ENCODE measurements around the gene PLPPR1. TPM values are rescaled to one million over a fixed set of nuclear protein-coding genes. Genes with fewer than 3 reads are reported as not detected.

PLPPR1 gene
- polyA plus RNA-seq, 3 donors, result not detected

DNA sequence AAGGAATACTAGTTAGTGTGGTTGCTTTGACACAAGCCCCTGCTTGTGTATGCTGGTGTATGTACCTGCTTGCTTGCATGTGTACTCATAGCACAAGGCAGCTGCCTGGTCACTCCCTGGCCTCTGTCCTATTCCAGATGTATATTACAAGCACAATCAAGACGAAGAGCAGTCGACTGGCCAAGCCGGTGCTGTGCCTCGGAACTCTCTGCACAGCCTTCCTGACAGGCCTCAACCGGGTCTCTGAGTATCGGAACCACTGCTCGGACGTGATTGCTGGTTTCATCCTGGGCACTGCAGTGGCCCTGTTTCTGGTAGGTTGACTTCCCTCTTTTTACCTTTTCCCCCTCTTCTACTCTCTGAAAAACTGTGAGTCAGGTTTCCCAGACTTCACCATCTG is 284.1 kb downstream of the PLPPR1 start:
- Histone ChIP-seq H3K79me2 (ENCODE audit: insufficient read depth, low read length) (no peaks in the 10 kb centered on the region), H4K20me1 (ENCODE audit: insufficient read depth, low read length) (no peaks in the 10 kb centered on the region), H3K4me2 (replicated peaks; ENCODE audit: extremely low read depth, low read length, poor library complexity, severe bottlenecking) (no peak overlapping the region), H3K9ac (ENCODE audit: insufficient read depth, low read length, poor library complexity, severe bottlenecking) (no peak overlapping the region), H3K27ac (ENCODE audit: low read depth in 1 of 2, low read length in 2 of 2) (no peak overlapping the region), H3K36me3 (replicated peaks in 1 of 2; ENCODE audit: control insufficient read depth in 1 of 2, insufficient read depth in 2 of 2, low read length in 2 of 2) (no peaks in the 10 kb centered on the region), H3K4me1 (ENCODE audit: control insufficient read depth in 1 of 2, insufficient read depth in 2 of 2, low read length in 2 of 2) (no peaks in the 10 kb centered on the region), H3K9me3 (replicated peaks in 1 of 2; ENCODE audit: control insufficient read depth in 1 of 2, insufficient read depth in 1 of 2, low read length in 2 of 2) (no peaks in the 10 kb centered on the region), H2AFZ (ENCODE audit: insufficient read depth, low read depth, low read length, poor library complexity, severe bottlenecking) (no peak overlapping the region), H3K27me3 (ENCODE audit: control insufficient read depth in 2 of 2, insufficient read depth in 2 of 2, low read length in 2 of 2) (peaks cover 0 to 8% of the 10 kb centered on the region in 2 donors), H3K4me3 (replicated peaks in 1 of 3; ENCODE audit: low read depth in 2 of 3, low read length in 3 of 3) (no peak overlapping the region)
- intact Hi-C loops (cut with micrococcal nuclease), result loop anchor here (5.0 to 10.0 kb wide), 3 partner anchors 595 to 708 kb away; no protein-coding TSS in a partner anchor
- H3K27me3 Mint-ChIP-seq (ENCODE audit: low read depth in 3 of 3), result peaks cover 1 to 11% (median 1%) of the 10 kb centered on the region in 3 donors
- H3K9me3 Mint-ChIP-seq, result no peaks in the 10 kb centered on the region
- no peaks in the 10 kb centered on the region for H3K4me1 Mint-ChIP-seq
- no peaks in the 10 kb centered on the region for H3K36me3 Mint-ChIP-seq
- no peak for TF ChIP-seq CTCF (IDR thresholded peaks at IDR 0.05)
- H3K4me3 Mint-ChIP-seq, result no peak overlapping the region
- no peak overlapping the region for H3K27ac Mint-ChIP-seq
- WGBS (ENCODE audit: insufficient coverage), result 80% methylated on average over 8 of the region's 8 CpGs
- DNase-seq, result no peak

- Histone ChIP-seq H3K27ac (ENCODE audit: low read depth in 1 of 2, low read length in 2 of 2) (no peak overlapping the region), H3K79me2 (ENCODE audit: insufficient read depth, low read length) (no peaks in the 10 kb centered on the region), H3K9ac (ENCODE audit: insufficient read depth, low read length, poor library complexity, severe bottlenecking) (no peak overlapping the region), H3K27me3 (ENCODE audit: control insufficient read depth in 2 of 2, insufficient read depth in 2 of 2, low read length in 2 of 2) (peaks cover 0 to 8% of the 10 kb centered on the region in 2 donors), H2AFZ (ENCODE audit: insufficient read depth, low read depth, low read length, poor library complexity, severe bottlenecking) (no peak overlapping the region), H3K4me3 (replicated peaks in 1 of 3; ENCODE audit: low read depth in 2 of 3, low read length in 3 of 3) (no peak overlapping the region), H3K9me3 (replicated peaks in 1 of 2; ENCODE audit: control insufficient read depth in 1 of 2, insufficient read depth in 1 of 2, low read length in 2 of 2) (no peaks in the 10 kb centered on the region), H3K4me1 (ENCODE audit: control insufficient read depth in 1 of 2, insufficient read depth in 2 of 2, low read length in 2 of 2) (no peaks in the 10 kb centered on the region), H3K36me3 (replicated peaks in 1 of 2; ENCODE audit: control insufficient read depth in 1 of 2, insufficient read depth in 2 of 2, low read length in 2 of 2) (no peaks in the 10 kb centered on the region), H3K4me2 (replicated peaks; ENCODE audit: extremely low read depth, low read length, poor library complexity, severe bottlenecking) (no peak overlapping the region), H4K20me1 (ENCODE audit: insufficient read depth, low read length) (no peaks in the 10 kb centered on the region)
- TF ChIP-seq CTCF (IDR thresholded peaks at IDR 0.05), result no peak
- Mint-ChIP-seq H3K27me3 (ENCODE audit: low read depth in 3 of 3) (peaks cover 3 to 9% (median 3%) of the 10 kb centered on the region in 3 donors), H3K9me3 (no peaks in the 10 kb centered on the region), H3K27ac (no peak overlapping the region), H3K4me3 (no peak overlapping the region), H3K36me3 (no peaks in the 10 kb centered on the region), H3K4me1 (no peaks in the 10 kb centered on the region)
- DNase-seq, result no peak
- intact Hi-C loops (cut with micrococcal nuclease), result loop anchor here in 1 of 2 donors (10.0 kb wide), 1 partner anchor 710 kb away; no protein-coding TSS in a partner anchor
- WGBS (ENCODE audit: insufficient coverage), result 40% methylated on average over 1 of the region's 2 CpGs
Measured at GRCh38 chr9:101315112-101315450, 286.6 kb downstream of the PLPPR1 start.

All from CD14-positive monocyte (primary cell).